Memory B cell (primary cell): ENCODE data around the gene VDAC1.
"Not testable (repeated sequence)": the region's sequence is repeated elsewhere in the genome, so short reads cannot be mapped to it uniquely, and the experiment has no call there.

Source experiments
- ATAC-seq: fragments of 150-1000 bp; cut with Tn5 transposase; 2 replicates; pipeline ENCODE4 v1.10.0; 2021; ENCODE audit warnings: low read depth, mild to moderate bottlenecking, moderate library complexity
- DNase-seq, 2 donors: peaks; one replicate each; pipeline ENCODE4 v3.0.0; 2022; ENCODE audit warnings: low spot score in 2 of 2
- H3K27ac Mint-ChIP-seq: one replicate; pipeline ENCODE4 v1.8.0; 2022; ENCODE audit warnings: mild to moderate bottlenecking, moderate library complexity, mixed read lengths
- H3K27me3 Mint-ChIP-seq: one replicate; pipeline ENCODE4 v1.8.0; 2022; ENCODE audit warnings: mixed read lengths
- H3K36me3 Mint-ChIP-seq: one replicate; pipeline ENCODE4 v1.8.0; 2022; ENCODE audit warnings: mild to moderate bottlenecking, mixed read lengths
- H3K4me1 Mint-ChIP-seq: one replicate; pipeline ENCODE4 v1.8.0; 2022; ENCODE audit warnings: mixed read lengths
- H3K4me3 Mint-ChIP-seq: one replicate; pipeline ENCODE4 v1.8.0; 2022; ENCODE audit warnings: mild to moderate bottlenecking, moderate library complexity, mixed read lengths
- H3K9me3 Mint-ChIP-seq: one replicate; pipeline ENCODE4 v1.8.0; 2022; ENCODE audit warnings: mixed read lengths

The VDAC1 gene

GRCh38 chr5:134030303-134030964, 25.7 kb upstream of the VDAC1 start:
- not testable (repeated sequence) for ATAC-seq, H3K27ac Mint-ChIP-seq, H3K4me3 Mint-ChIP-seq

GRCh38 chr5:134029156-134029555, 24.4 kb upstream of the VDAC1 start:
- Mint-ChIP-seq H3K4me3 (no peak overlapping the region), H3K27me3 (peaks cover 3% of the 10 kb centered on the region), H3K36me3 (no peaks in the 10 kb centered on the region), H3K4me1 (peaks cover 13% of the 10 kb centered on the region), H3K9me3 (no peaks in the 10 kb centered on the region), H3K27ac (peak overlapping the region; percentile 46)
- DNase-seq (no peak), ATAC-seq (no peak)

More at GRCh38 chr5:134030303-134030964, 25.7 kb upstream of the VDAC1 start:
- H3K9me3 Mint-ChIP-seq, H3K27me3 Mint-ChIP-seq, DNase-seq, H3K36me3 Mint-ChIP-seq: not testable (repeated sequence)
- peaks cover 13% of the 10 kb centered on the region for H3K4me1 Mint-ChIP-seq

- no peaks in the 10 kb centered on the region for H3K36me3 Mint-ChIP-seq
- H3K27ac Mint-ChIP-seq = no peak overlapping the region
- H3K27me3 Mint-ChIP-seq = peaks cover 3% of the 10 kb centered on the region
- DNase-seq = no peak
- peaks cover 13% of the 10 kb centered on the region for H3K4me1 Mint-ChIP-seq
- no peak overlapping the region for H3K4me3 Mint-ChIP-seq
- H3K9me3 Mint-ChIP-seq = no peaks in the 10 kb centered on the region
- ATAC-seq = no peak
Observed at GRCh38 chr5:134028496-134028895, 23.7 kb upstream of the VDAC1 start.

- Mint-ChIP-seq H3K4me3 (no peak overlapping the region), H3K27me3 (peaks cover 3% of the 10 kb centered on the region), H3K36me3 (no peaks in the 10 kb centered on the region), H3K9me3 (no peaks in the 10 kb centered on the region), H3K4me1 (peaks cover 11% of the 10 kb centered on the region), H3K27ac (no peak overlapping the region)
- ATAC-seq (no peak), DNase-seq (no peak)
Observed at GRCh38 chr5:134027288-134027615, 22.5 kb upstream of the VDAC1 start.

GRCh38 chr5:134026521-134027287, 21.9 kb upstream of the VDAC1 start:
- Mint-ChIP-seq H3K4me3 (no peak overlapping the region), H3K4me1 (peaks cover 9% of the 10 kb centered on the region), H3K27ac (no peak overlapping the region), H3K36me3 (no peaks in the 10 kb centered on the region), H3K27me3 (peaks cover 3% of the 10 kb centered on the region), H3K9me3 (no peaks in the 10 kb centered on the region)
- DNase-seq (peak in 1 of 2 donors; percentile 28), ATAC-seq (peak; percentile 82)

- peaks cover 7% of the 10 kb centered on the region for H3K4me1 Mint-ChIP-seq
- H3K27ac Mint-ChIP-seq = no peak overlapping the region
- DNase-seq = no peak
- H3K36me3 Mint-ChIP-seq = no peaks in the 10 kb centered on the region
- no peak for ATAC-seq
- peaks cover 3% of the 10 kb centered on the region for H3K27me3 Mint-ChIP-seq
- H3K9me3 Mint-ChIP-seq = no peaks in the 10 kb centered on the region
- H3K4me3 Mint-ChIP-seq = no peak overlapping the region
Observed at GRCh38 chr5:134025786-134026185, 21.0 kb upstream of the VDAC1 start.

GRCh38 chr5:134024811-134025210, 20.0 kb upstream of the VDAC1 start:
- H3K9me3 Mint-ChIP-seq = no peaks in the 10 kb centered on the region
- no peak overlapping the region for H3K27ac Mint-ChIP-seq
- DNase-seq = no peak
- H3K27me3 Mint-ChIP-seq = peaks cover 3% of the 10 kb centered on the region
- H3K36me3 Mint-ChIP-seq = no peaks in the 10 kb centered on the region
- peaks cover 6% of the 10 kb centered on the region for H3K4me1 Mint-ChIP-seq
- ATAC-seq = no peak
- no peak overlapping the region for H3K4me3 Mint-ChIP-seq

- H3K4me3 Mint-ChIP-seq = no peak overlapping the region
- no peaks in the 10 kb centered on the region for H3K4me1 Mint-ChIP-seq
- H3K27me3 Mint-ChIP-seq = peaks cover 3% of the 10 kb centered on the region
- no peak for DNase-seq
- no peak for ATAC-seq
- H3K36me3 Mint-ChIP-seq = no peaks in the 10 kb centered on the region
- H3K27ac Mint-ChIP-seq = no peak overlapping the region
- no peaks in the 10 kb centered on the region for H3K9me3 Mint-ChIP-seq
Observed at GRCh38 chr5:134022333-134022732, 17.6 kb upstream of the VDAC1 start.

- Mint-ChIP-seq H3K36me3 (no peaks in the 10 kb centered on the region), H3K27me3 (peaks cover under 1% of the 10 kb centered on the region), H3K4me3 (no peak overlapping the region), H3K9me3 (no peaks in the 10 kb centered on the region), H3K4me1 (no peaks in the 10 kb centered on the region), H3K27ac (no peak overlapping the region)
- no peak for DNase-seq
- ATAC-seq = no peak
Observed at GRCh38 chr5:134020188-134020587, 15.4 kb upstream of the VDAC1 start.

- Mint-ChIP-seq H3K27me3 (no peaks in the 10 kb centered on the region), H3K27ac (no peak overlapping the region), H3K36me3 (no peaks in the 10 kb centered on the region), H3K4me3 (no peak overlapping the region), H3K9me3 (no peaks in the 10 kb centered on the region), H3K4me1 (no peaks in the 10 kb centered on the region)
- DNase-seq = no peak
- no peak for ATAC-seq
Observed at GRCh38 chr5:134019636-134020035, 14.9 kb upstream of the VDAC1 start.

GRCh38 chr5:134018986-134019316, 14.2 kb upstream of the VDAC1 start:
- DNase-seq = no peak
- no peaks in the 10 kb centered on the region for H3K9me3 Mint-ChIP-seq
- no peaks in the 10 kb centered on the region for H3K27me3 Mint-ChIP-seq
- H3K36me3 Mint-ChIP-seq = no peaks in the 10 kb centered on the region
- ATAC-seq = no peak
- no peaks in the 10 kb centered on the region for H3K4me1 Mint-ChIP-seq
- no peak overlapping the region for H3K27ac Mint-ChIP-seq
- H3K4me3 Mint-ChIP-seq = no peak overlapping the region

- Mint-ChIP-seq H3K27me3 (no peaks in the 10 kb centered on the region), H3K9me3 (no peaks in the 10 kb centered on the region), H3K36me3 (no peaks in the 10 kb centered on the region), H3K4me3 (no peak overlapping the region), H3K4me1 (no peaks in the 10 kb centered on the region), H3K27ac (no peak overlapping the region)
- no peak for DNase-seq
- ATAC-seq = no peak
Observed at GRCh38 chr5:134018154-134018985, 13.6 kb upstream of the VDAC1 start.

GRCh38 chr5:134008266-134008749, 3.5 kb upstream of the VDAC1 start:
- peaks cover 4% of the 10 kb centered on the region for H3K27me3 Mint-ChIP-seq
- H3K27ac Mint-ChIP-seq = no peak overlapping the region
- DNase-seq = no peak
- H3K36me3 Mint-ChIP-seq = no peaks in the 10 kb centered on the region
- H3K4me3 Mint-ChIP-seq = no peak overlapping the region
- ATAC-seq = no peak
- H3K9me3 Mint-ChIP-seq = no peaks in the 10 kb centered on the region
- peaks cover 7% of the 10 kb centered on the region for H3K4me1 Mint-ChIP-seq

- Mint-ChIP-seq H3K27me3 (peaks cover 4% of the 10 kb centered on the region), H3K27ac (no peak overlapping the region), H3K4me3 (no peak overlapping the region), H3K36me3 (no peaks in the 10 kb centered on the region), H3K4me1 (peaks cover 9% of the 10 kb centered on the region), H3K9me3 (no peaks in the 10 kb centered on the region)
- DNase-seq (no peak), ATAC-seq (no peak)
Observed at GRCh38 chr5:134007581-134008265, 2.9 kb upstream of the VDAC1 start.
